RCC 7860 (cell line): Measurements from ENCODE around the gene LHCGR.
"Not testable (repeated sequence)": the region's sequence is repeated elsewhere in the genome, so short reads cannot be mapped to it uniquely, and the experiment has no call there.

Source experiments
- DNase-seq: peaks from one replicate; pipeline ENCODE4 v3.0.0-alpha.2; 2015; ENCODE audit warnings: low spot score
- FAIRE-seq: peaks from 2 replicates; lab custom pipeline; 2012; peaks lifted over from hg19 to GRCh38; lab: Jason Lieb, UNC

The LHCGR gene

DNA sequence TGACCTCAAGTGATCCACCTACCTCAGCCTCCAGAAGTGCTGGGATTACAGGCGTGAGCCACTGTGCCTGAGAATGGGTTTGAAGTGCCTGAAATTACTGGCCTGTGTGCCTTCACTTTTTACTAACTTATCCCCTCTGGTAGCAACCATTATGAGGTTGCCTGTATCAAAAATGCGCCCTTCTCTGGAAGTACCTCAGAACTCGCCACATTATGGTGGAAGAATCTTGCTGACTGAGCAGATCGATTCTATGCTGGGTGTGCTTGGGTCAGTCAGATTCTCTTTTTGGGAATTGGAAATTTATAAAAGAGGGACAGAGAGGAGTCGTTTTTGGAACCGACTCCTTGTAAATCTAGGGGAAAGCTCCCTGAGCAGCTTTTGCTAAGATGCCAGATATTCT, 8.2 kb downstream of the LHCGR start:
- FAIRE-seq (no peak), DNase-seq (no peak)

GRCh38 chr2:48739236-48739635, 16.3 kb downstream of the LHCGR start:
- FAIRE-seq, result not testable (repeated sequence)

GRCh38 chr2:48738806-48739205, 16.7 kb downstream of the LHCGR start:
- FAIRE-seq (no peak), DNase-seq (no peak)

More at GRCh38 chr2:48739236-48739635, 16.3 kb downstream of the LHCGR start:
- not testable (repeated sequence) for DNase-seq

- DNase-seq, result no peak
- FAIRE-seq, result no peak
These were observed 19.3 kb downstream of the LHCGR start for GRCh38 chr2:48736251-48736650.

GRCh38 chr2:48734576-48735303, 20.8 kb downstream of the LHCGR start:
- no peak for FAIRE-seq
- DNase-seq, result no peak

DNA sequence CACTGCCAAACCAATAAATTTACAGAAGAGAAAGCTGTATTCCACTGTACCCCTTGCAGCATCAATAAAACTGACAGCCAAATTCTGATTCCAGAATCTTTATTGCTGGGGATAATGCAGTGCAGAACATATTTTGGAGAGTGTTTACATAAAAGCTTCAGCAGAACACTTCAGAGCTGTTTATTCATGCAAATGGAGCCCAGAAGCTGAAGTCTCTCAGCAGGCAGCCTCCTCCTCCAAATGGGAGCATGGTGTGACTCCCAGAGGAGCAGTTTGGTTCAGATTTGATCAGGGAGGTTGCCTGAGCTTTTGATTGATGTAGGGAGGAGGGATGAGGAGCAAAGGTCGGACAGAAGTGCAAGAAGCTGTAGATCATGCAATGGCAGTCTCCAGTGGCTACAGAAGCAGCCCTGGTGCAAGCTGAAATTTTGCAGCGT, 22.4 kb downstream of the LHCGR start:
- DNase-seq (no peak), FAIRE-seq (no peak)

GRCh38 chr2:48728840-48729239, 26.7 kb downstream of the LHCGR start:
- DNase-seq (no peak), FAIRE-seq (no peak)

GRCh38 chr2:48728295-48728694, 27.2 kb downstream of the LHCGR start:
- no peak for DNase-seq
- FAIRE-seq, result no peak

DNA sequence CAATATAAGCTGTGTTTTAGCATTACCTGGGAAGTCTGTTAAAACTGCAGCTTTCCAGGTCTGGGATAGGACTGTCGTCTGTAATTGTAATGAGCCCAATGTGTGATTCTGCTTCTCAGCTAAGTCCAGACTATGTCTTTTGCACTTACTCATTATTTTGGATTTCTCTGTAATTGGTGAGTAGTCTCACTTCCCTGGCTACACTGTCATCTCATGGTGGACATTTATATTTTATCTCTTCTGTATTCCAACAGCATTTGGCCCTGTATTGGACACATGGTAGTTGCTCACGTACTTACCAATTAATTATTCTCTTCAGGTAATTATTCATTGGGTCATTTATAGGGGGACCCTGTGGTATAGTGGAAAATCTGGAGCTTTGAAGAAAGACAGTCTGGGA, 28.0 kb downstream of the LHCGR start:
- FAIRE-seq (no peak), DNase-seq (no peak)

GRCh38 chr2:48725696-48726494, 29.6 kb downstream of the LHCGR start:
- DNase-seq (no peak), FAIRE-seq (no peak)

GRCh38 chr2:48724278-48724677, 31.2 kb downstream of the LHCGR start:
- DNase-seq (no peak), FAIRE-seq (no peak)

GRCh38 chr2:48723129-48723528, 32.4 kb downstream of the LHCGR start:
- FAIRE-seq, result no peak
- DNase-seq, result no peak

DNA sequence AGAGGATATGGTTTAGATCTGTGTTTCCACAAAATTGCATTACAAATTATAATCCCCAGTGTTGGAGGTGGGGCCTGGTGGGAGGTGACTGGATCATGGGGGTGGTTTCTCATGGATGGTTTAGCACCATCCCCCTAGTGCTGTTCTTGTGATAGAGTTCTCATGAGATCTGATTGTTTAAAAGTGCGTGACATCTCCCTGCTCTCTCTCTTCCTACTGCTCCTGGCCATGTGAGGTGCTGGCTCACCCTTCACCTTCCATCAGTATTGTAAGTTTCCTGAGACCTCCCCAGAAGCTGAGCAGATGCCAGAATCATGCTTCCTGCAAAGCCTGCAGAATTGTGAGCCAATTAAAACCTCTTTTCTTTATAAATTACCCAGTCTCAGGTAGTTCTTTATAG, 33.1 kb downstream of the LHCGR start:
- DNase-seq (no peak), FAIRE-seq (no peak)

- no peak for FAIRE-seq
- no peak for DNase-seq
These were observed 34.4 kb downstream of the LHCGR start for GRCh38 chr2:48721158-48721557.

DNA sequence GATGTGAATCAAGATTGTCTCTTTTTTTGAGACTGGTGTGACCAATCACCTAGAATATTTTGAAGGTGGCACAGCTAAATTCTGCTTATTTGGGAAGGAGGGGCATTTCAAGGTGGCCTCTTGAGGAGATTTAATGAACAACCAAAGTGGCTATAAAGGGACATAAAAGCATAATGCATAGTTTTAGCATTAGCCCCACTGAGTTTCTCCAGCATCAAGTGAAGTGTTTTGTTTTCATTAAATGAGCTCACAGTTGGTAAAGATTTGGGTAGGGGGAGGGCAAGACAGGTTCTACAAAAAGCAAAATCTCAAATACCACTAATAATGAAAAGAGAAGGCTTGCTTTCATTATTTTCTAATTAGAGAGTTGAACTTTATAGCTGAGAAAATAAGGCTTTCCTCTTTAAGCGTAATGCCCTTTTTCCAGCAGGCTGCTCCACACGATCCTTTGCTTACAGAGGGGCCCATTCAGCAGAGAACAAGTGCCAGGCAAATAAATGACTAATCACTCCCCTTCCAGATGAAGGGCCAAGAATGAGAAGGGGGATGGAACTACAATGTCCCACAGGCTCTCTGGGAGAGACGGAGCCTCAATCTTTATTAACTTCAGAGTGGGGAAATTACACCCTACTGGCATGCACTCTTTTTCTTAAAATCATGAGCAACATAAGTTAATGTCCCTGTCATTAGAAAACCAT, 35.9 kb downstream of the LHCGR start:
- FAIRE-seq (no peak), DNase-seq (no peak)

GRCh38 chr2:48717846-48718245, 37.7 kb downstream of the LHCGR start:
- no peak for DNase-seq
- no peak for FAIRE-seq

DNA sequence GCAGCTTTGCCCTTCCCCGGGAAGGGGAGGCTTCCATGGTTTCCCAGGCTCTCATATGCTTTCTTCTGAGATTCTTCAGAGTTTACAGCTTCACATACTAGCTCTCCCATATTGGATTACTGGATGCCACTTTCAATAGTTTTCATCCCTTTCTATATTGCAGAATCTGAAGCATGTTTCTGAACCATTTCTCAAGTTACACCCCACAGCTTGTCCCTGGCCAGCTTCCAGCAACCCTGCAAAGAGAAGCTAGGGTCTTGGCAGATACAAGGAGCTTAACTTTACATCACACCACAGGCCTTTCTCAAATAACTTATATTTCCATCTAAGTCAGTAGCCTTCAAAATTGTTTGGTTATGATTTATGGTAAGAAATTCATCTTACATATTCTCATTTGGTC, 39.6 kb downstream of the LHCGR start:
- no peak for FAIRE-seq
- DNase-seq, result no peak

DNA sequence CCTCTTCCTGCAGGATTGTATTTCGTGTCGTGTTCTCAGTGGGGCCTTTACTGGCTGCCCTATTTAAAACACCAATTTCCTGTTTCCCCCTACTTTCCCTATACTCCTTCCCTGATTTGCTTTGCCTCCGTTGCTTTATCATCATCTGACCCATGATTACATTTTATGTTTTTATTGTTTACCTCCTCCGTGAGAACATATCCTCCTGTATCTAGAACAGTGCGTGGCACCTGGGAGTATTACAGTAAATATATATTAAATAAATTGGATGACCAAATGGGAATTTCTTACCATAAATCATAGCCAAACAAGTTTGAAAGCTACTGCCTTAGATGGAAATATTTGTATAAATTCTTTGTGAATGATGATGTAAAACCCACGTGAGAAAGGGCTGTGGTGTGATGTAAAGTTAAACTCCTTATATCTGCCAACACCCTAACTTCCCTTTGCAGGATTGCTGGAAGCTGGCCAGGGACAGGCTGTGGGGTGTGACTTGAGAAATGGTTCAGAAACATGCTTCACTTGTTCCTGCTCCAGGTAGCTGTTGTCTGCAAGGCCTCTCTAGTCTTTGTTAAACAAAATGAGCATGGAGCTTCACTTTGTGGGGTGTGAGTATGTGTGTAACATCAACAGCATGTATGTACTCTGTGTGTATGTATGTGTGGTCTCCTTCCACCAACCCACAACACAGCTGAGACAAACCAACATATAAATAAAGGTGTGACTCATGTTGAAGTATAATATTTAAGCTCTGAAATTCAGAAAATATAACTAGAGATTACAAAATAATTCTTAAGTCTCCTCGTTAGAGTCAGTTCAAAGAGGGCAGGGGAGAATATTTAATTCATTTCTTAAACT, 40.3 kb downstream of the LHCGR start:
- DNase-seq, result no peak
- no peak for FAIRE-seq

DNA sequence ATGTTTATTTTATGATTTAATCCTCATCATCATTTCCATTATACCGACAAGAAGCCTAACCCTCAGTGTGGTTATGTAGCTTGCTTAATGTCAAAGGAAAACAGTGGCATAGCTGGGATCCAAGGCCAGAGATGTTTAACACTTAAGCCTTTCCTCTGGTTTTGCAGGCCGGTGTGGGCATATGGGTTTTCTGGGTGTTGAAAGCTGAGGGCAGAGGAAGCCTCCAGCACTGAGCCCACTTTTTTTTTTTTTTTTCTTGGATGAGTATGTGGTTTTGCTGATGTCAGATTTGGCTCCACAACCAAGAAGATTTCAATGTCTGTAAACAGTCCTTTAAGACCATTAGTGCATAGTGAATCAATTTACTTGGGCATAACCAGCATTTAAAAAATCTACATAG, 41.3 kb downstream of the LHCGR start:
- DNase-seq, result no peak
- FAIRE-seq, result no peak

- DNase-seq, result no peak
- no peak for FAIRE-seq
These were observed 41.9 kb downstream of the LHCGR start for GRCh38 chr2:48713647-48714046.

GRCh38 chr2:48712151-48712550, 43.4 kb downstream of the LHCGR start:
- FAIRE-seq, result no peak
- no peak for DNase-seq
